ENCODE results near the gene MROH9.

MROH9 gene

DNA sequence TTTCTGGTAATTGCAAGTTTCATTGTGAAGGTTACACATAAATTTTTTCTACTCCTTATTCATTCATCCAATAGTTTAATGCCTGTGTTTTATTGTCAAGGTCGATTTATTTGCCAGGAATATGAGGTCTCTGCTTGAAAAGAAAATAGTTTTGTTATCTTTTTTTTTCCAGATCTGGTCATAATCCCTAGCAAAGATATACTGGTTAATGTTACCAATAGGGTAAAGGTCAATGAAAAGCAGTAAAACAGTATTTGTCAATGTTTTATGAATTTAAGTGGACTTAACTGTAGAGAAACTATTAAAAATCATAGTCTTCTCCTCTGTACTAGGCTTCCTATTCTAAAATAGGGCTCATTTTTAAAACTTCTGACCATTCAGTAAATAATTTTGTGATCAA lies 147.3 kb downstream of the MROH9 start:
- no peak for DNase-seq

DNA sequence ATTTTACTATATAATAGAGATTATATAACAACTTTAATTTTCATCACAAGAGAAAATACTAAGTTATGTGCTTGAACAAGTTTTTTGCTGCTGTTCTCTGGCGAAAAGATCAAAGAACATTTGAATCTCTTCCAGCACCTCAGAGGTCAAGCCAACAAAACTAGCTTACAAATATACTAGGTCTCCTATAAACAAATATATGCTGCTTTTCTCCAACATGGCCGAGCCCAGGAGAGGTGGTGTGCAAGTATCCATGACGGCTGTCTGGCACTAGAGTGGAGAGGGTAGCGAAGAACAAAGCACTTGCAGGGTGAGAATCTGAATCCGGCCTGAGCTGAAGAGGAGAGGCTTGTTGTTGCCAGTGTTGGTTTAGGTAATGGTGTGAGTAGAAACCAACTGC lies 147.9 kb downstream of the MROH9 start:
- no peak for DNase-seq

DNA sequence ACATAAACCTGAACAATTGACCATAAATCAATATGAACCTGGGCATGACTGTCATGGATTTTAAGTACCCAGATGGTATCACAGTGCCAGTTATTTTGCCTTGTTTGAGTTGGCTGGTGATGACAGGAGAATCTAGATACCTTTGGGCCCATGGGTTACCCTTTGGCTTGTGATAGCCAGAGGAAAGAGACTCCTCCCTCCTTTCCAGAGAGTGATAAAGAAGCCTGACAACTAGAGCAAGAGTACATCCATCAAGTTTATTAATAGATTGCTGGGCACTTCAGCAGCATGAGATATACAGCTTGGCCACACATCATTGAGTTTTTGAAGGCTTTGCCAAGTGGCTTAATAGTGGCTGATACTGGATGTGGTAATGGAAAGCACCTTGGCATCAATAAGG lies 148.8 kb downstream of the MROH9 start:
- no peak for DNase-seq

DNA sequence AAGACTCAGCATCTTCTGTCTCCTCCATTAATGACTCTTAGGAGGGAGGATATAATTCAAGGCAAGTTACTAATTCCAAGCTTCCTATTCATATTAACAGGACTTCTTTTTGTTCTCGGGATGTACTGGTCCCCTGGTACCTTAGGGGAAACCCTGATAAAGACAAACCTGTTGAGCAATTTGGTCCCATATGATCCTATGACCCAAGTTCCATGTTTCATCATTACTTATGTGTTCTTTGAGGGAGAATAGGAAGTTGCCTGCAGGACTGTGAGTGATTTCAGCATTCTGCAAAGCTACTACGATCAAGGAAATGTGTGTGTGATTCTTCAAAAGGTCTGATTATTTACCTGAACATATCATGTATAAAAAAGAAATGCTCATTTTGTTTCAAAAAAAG lies 149.5 kb downstream of the MROH9 start:
- DNase-seq = no peak

DNA sequence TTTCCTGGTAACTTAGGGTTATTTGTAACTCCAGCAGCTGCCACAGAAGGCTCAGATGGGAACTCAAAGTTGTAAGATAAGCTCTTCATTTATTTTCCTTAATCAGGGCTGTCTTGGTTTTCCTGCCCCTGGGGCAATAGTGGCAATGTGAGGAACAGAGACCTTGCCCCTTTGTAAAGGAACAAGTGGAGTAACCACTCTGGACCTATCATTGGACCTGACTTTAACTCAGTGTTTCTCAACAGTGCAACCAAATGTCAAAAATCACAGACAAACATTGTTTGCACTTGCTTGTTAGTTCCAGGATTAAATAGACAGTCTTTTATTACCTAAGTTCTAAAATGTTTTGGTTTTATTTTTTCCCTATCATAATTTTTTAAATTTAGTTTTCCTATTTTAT lies 152.6 kb downstream of the MROH9 start:
- DNase-seq = no peak

DNA sequence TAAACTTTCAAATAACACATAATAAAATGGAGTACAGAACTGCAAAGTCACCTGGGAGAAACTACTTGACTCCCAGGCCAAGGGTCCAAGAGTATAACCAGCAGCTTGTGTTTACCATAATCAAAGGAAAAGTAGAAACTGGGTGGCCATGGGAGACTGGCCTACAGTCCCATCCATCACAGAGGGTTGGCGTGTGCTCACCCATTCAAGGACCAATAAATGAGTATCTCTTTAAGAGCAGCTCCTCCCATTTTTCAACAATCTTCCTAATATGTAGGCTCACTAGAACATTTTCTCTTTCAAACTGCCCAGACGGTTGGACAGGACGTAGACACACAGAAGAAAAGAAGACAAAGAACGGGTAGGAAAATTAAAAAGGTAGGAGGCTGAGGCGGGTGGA lies 155.3 kb downstream of the MROH9 start, which contains the start of gene FMO3:
TSS of gene FMO3 (plus strand) at position 302 of the 400 bp plus-strand sequence. CDS start 1,754 bp downstream, outside the sequence.
- DNase-seq = no peak

DNA sequence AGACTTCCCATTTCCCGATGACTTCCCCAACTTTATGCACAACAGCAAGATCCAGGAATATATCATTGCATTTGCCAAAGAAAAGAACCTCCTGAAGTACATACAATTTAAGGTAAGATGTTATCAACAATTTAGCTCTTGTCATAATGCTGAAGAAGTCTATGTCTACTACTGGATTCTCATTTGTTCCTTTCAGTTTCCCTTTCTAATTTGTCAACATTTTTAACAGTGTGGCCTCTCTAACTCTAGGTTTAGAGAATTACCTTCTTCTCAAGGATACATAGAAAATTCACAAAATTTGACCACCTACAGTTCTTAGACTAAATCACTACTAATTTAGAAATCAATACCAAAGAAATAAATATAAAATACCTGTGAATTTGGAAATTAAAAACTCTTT lies 168.5 kb downstream of the MROH9 start:
- DNase-seq = no peak

DNA sequence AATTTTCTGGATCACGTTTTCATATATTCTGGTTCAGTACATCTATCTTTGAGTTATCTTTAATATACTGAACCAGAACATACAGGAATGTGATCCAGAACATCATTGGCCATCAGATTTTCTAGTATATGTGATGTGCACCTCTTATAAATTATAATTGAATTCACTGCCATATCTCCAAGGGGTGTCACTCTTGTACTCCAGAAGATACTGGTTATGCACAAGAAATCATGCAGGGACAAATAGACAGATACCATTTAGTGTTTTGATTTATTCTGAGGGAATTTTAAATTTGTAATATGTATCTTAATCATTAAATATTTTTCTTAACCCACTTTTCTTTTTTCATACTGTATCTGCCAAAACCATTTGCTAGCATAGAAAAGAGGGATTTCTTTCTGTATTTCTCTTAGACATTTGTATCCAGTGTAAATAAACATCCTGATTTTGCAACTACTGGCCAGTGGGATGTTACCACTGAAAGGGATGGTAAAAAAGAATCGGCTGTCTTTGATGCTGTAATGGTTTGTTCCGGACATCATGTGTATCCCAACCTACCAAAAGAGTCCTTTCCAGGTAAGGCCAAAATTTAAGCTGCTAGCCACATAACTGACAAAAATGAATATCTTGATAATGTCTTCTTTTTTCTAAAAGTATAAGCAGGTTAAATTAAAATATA lies 172.1 kb downstream of the MROH9 start:
- DNase-seq = no peak

DNA sequence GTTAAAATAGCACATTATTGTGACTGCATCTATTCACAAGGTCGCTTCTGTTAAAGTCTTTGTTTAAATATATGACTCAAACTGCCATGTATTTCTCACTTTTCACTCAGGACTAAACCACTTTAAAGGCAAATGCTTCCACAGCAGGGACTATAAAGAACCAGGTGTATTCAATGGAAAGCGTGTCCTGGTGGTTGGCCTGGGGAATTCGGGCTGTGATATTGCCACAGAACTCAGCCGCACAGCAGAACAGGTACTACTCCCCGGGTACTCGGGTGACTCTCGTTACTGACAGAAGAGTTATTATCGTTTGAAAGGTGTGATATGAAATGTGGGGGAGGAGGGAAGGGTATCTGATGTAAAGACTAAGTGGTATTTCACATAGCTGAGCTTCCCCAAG lies 172.6 kb downstream of the MROH9 start:
- no peak for DNase-seq

DNA sequence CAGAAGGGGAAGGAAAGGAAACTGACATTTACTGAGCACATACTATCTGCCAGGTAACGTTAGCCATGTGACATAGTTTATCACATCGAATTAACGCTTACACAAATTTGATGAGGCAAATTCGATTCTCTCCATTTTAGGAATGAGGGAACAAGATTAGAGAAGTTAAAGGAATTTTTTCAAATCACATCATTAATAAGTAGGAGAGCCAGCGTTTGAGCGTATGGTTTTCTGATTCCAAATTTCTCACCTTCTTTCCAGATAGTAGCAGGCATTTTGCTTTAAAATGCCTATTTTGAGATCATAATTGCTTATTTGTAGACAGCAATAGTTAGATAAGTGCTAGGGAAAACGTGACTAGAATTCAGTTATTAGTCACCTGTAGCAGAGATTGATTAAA lies 174.6 kb downstream of the MROH9 start:
- DNase-seq = no peak

DNA sequence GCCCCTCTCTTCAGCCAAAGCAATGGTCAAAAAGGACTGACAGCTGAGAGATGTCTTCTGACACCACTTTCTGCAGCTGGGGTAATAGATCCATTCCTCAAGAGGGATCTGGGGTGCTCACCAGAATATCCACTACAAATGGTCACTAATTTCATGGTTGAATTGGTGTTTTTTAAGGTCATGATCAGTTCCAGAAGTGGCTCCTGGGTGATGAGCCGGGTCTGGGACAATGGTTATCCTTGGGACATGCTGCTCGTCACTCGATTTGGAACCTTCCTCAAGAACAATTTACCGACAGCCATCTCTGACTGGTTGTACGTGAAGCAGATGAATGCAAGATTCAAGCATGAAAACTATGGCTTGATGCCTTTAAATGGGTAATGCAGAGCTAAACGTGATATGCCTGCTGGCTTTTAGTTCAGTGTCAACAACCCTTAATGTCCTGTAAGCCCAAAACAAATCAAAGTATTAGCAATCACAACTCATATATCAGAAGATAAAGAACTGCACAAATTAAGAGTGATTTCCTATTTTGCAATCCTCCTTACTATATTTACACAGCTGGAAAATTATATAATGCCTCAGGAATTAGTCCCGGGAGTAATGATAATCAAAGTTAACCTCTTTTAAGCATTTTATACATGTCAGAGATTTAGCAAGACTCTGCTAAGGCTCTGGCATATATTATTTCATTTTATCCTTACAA lies 175.4 kb downstream of the MROH9 start:
- DNase-seq = no peak

DNA sequence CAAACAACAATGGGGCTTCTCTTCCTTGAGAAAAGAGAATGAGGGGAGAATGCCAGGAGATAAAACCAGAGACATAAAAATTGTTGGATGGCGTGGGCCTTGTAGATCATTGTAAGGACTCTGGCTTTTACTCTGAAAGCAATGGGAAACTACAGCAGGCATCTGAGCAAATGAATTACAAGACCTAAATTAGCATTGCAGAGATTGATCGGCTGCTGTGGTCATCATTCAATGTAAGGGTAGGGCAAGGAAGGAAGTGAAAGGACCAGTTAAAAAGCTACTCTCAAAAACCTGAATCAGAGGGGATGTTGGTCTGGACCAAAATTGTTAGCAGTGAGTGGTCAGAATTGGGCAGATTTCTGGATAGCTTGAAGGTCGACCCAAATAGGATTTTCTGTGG lies 176.8 kb downstream of the MROH9 start:
- no peak for DNase-seq

DNA sequence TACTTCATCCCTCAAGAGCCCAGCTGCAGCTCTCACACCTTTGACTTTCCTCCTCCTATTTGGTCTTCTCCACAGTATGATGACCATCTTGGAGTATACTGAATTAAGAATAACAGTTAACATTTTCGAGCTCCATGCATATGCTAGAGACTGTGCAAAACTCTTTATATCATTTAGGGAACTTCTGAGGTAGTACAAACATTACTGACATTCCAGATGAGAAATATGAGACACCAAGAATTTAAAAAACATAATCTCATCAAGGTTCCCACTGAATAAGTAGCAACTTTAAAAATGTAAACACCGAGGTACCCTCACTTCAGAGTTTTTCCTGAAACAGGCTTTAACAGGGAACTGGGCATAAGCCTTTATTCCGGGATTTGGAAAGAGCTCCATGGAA lies 178.0 kb downstream of the MROH9 start:
- DNase-seq = no peak

Data from C1 segment of cervical spinal cord (tissue), 14 donors.